HepG2 (cell line): Measurements from ENCODE around the gene AP3D1. TPM values are rescaled to one million over a fixed set of nuclear protein-coding genes. Genes with fewer than 3 reads are reported as not detected.

ENCODE experiments used
- ATAC-seq: fragments of 200-7000 bp; cut with Tn5 transposase; 3 replicates; pipeline ENCODE4 v1.9.1; 2020; ENCODE audit warnings: mild to moderate bottlenecking, moderate library complexity
- BruUV-seq: library from RNA; stranded (reverse); fragments of 400-500 nt; replicated peaks from 2 replicates; lab custom pipeline; 2021; lab: Mats Ljungman, UMichigan
- CTCF ChIA-PET: fragments of 300-600 bp; formaldehyde crosslinking; extraction: SDS; loops from one replicate; lab custom pipeline; 2021; ENCODE audit warnings: low total read pairs, inconsistent platforms, low intra/inter-chr PET ratio; lab: Yijun Ruan, JAX
- POLR2A ChIA-PET: fragments of 350-600 bp; sonication (Branson Sonifier 250); formaldehyde crosslinking; loops from one replicate; lab custom pipeline; 2020; ENCODE audit warnings: antibody characterized with exemption, inconsistent platforms; lab: Yijun Ruan, JAX
- DNase-seq: peaks from one replicate; pipeline ENCODE4 v3.0.0-alpha.2; 2015; ENCODE audit warnings: low spot score
- FAIRE-seq: peaks from 3 replicates; lab custom pipeline; 2011; peaks lifted over from hg19 to GRCh38; lab: Jason Lieb, UNC
- H2AFZ ChIP-seq: one replicate; pipeline ENCODE4 v1.6.1; 2011; ENCODE audit warnings: low read length, inconsistent platforms
- H3K27ac ChIP-seq: fragments of 300-600 bp; 3 replicates; pipeline ENCODE4 v1.8.0; 2011; ENCODE audit warnings: mixed run types, mild to moderate bottlenecking, mixed read lengths, low read length, inconsistent platforms; ENCODE audit not compliant: insufficient read depth; ENCODE audit errors: extremely low read length
- H3K27me3 ChIP-seq, 2 experiments: fragments of 200-600 bp in 1 of 2; 2 replicates in 1 of 2; 3 replicates in 1 of 2; pipeline versions ENCODE4 v1.6.0 to v1.8.0; 2011; ENCODE audit warnings: low read length in 2 of 2, mild to moderate bottlenecking in 2 of 2, moderate library complexity in 2 of 2, inconsistent platforms in 1 of 2; ENCODE audit not compliant: insufficient read depth in 2 of 2, control insufficient read depth in 1 of 2
- H3K36me3 ChIP-seq, 2 experiments: fragments of 200-600 bp in 1 of 2; replicated peaks in 1 of 2; 2 replicates in 1 of 2; 3 replicates in 1 of 2; pipeline versions ENCODE4 v1.5.1 to v1.8.0; 2011; ENCODE audit warnings: low read length in 2 of 2, inconsistent platforms in 1 of 2; ENCODE audit not compliant: insufficient read depth in 2 of 2, control insufficient read depth in 1 of 2
- H3K4me1 ChIP-seq: 2 replicates; pipeline ENCODE4 v1.5.1; 2012; ENCODE audit warnings: low read length, inconsistent platforms; ENCODE audit not compliant: insufficient read depth
- H3K4me2 ChIP-seq: 2 replicates; pipeline ENCODE4 v1.6.0; 2011; ENCODE audit warnings: low read depth, low read length, inconsistent platforms
- H3K4me3 ChIP-seq, 3 experiments: fragments of 200-600 bp in 1 of 3; sonication (generic), shearing (Covaris generic) in 1 of 3; replicated peaks in 1 of 3; 2 replicates each; pipeline ENCODE4 v1.5.1; 2011 to 2016; ENCODE audit warnings: low read length in 3 of 3, inconsistent platforms in 2 of 3, low read depth in 2 of 3, mild to moderate bottlenecking in 2 of 3, control low read depth in 1 of 3, mixed read lengths in 1 of 3; ENCODE audit not compliant: insufficient read depth in 1 of 3
- H3K79me2 ChIP-seq: one replicate; pipeline ENCODE4 v1.6.1; 2011; ENCODE audit warnings: low read length, inconsistent platforms; ENCODE audit not compliant: insufficient read depth
- H3K9ac ChIP-seq: 2 replicates; pipeline ENCODE4 v1.6.0; 2011; ENCODE audit warnings: mild to moderate bottlenecking, low read depth, low read length, inconsistent platforms; ENCODE audit not compliant: insufficient read depth
- H3K9me3 ChIP-seq: 2 replicates; pipeline ENCODE4 v1.5.1; 2012; ENCODE audit warnings: mild to moderate bottlenecking, low read length
- H4K20me1 ChIP-seq: 2 replicates; pipeline ENCODE4 v1.6.0; 2011; ENCODE audit warnings: inconsistent platforms, mild to moderate bottlenecking, low read length, moderate library complexity; ENCODE audit not compliant: insufficient read depth
- AGO2 ChIP-seq: fragments of 200-400 bp; formaldehyde crosslinking; optimal IDR thresholded peaks from 2 replicates; pipeline ENCODE3; 2017; ENCODE audit warnings: mild to moderate bottlenecking, low read depth, low read length, moderate library complexity
- CEBPB ChIP-seq: IDR thresholded peaks from 2 replicates; pipeline ENCODE4 v1.6.1; 2011; ENCODE audit warnings: low read depth, low read length, improper control_type of control experiment, borderline replicate concordance
- MEIS1 ChIP-seq: sonication (generic); formaldehyde crosslinking; IDR thresholded peaks from 2 replicates; pipeline ENCODE4 v1.9.0; 2021; ENCODE audit warnings: mild to moderate bottlenecking, missing genetic modification reagents, moderate library complexity, borderline replicate concordance
- SETDB1 ChIP-seq: sonication (generic); formaldehyde crosslinking; IDR thresholded peaks from 2 replicates; pipeline ENCODE4 v1.5.1; 2020; ENCODE audit warnings: missing genetic modification reagents, mild to moderate bottlenecking, borderline replicate concordance
- ZNF234 ChIP-seq: sonication (generic); formaldehyde crosslinking; conservative IDR thresholded peaks from 2 replicates; pipeline ENCODE4 v1.5.1; 2020; ENCODE audit warnings: mild to moderate bottlenecking, missing genetic modification reagents
- ZNF264 ChIP-seq: sonication (generic); formaldehyde crosslinking; IDR thresholded peaks from 2 replicates; pipeline ENCODE4 v1.4.0; 2020; ENCODE audit warnings: missing genetic modification reagents
- ZNF496 ChIP-seq: sonication (generic); formaldehyde crosslinking; IDR thresholded peaks from 2 replicates; pipeline ENCODE4 v1.8.1; 2023; ENCODE audit warnings: mild to moderate bottlenecking, moderate library complexity, missing genetic modification reagents; ENCODE audit not compliant: insufficient replicate concordance
- WGBS: methylation state at CpG from one replicate; pipeline ENCODE4 v1.1.6; 2017; ENCODE audit warnings: low lambda C conversion rate; 5-methylcytosine and 5-hydroxymethylcytosine counted together
- in situ Hi-C: cut with HindIII; loops from 2 replicates; pipeline ENCODE4 v1.10.0; 2017; ENCODE audit warnings: low pct_unique_long_range_greater_than_20kb; ENCODE audit not compliant: extremely low pct_ligation_motif_present
- intact Hi-C: fragments of 100-400 bp; cut with micrococcal nuclease; formaldehyde crosslinking; loops from one replicate; pipeline ENCODE4 v1.10.0; 2022; ENCODE audit not compliant: unreplicated experiment
- polyA plus RNA-seq, 8 experiments: library from polyadenylated mRNA; depleted of rRNA in 3 of 8; stranded (reverse) in 7 of 8; unstranded in 1 of 8; fragments of >200 nt; fragmentation: Illumina TruSeq in 4 of 8; extraction: Trizol in 4 of 8; gene quantifications; 2 replicates each; pipeline versions ENCODE4 v1.2.1 to v1.2.3, GENCODE V29; 2011 to 2016; ENCODE audit warnings: low read depth in 4 of 8, missing spikeins in 1 of 8, mixed read lengths in 1 of 8; ENCODE audit not compliant: insufficient read depth in 1 of 8
- total RNA-seq, 5 experiments: library from RNA; depleted of rRNA; stranded (reverse); fragments of >200 nt; fragmentation: Illumina TruSeq; extraction: Trizol; gene quantifications; 2 replicates each; pipeline ENCODE4 v1.2.3, GENCODE V29; 2016; ENCODE audit warnings: low read depth in 1 of 5
- TF ChIP-seq, protein P1 (sequence below): sonication (generic); formaldehyde crosslinking; conservative IDR thresholded peaks from 2 replicates; pipeline ENCODE4 v1.8.0; 2022; ENCODE audit warnings: missing genetic modification reagents
- TF ChIP-seq, protein P2 (sequence below): sonication (generic); formaldehyde crosslinking; IDR thresholded peaks from 2 replicates; pipeline ENCODE4 v1.4.0; 2020; ENCODE audit warnings: mild to moderate bottlenecking, missing genetic modification reagents
- TF ChIP-seq, protein P3 (sequence below): sonication (generic); formaldehyde crosslinking; IDR thresholded peaks from 2 replicates; pipeline ENCODE4 v1.5.0; 2020; ENCODE audit warnings: missing genetic modification reagents

AP3D1 gene
- total and polyA plus RNA-seq, 2 of the 13 experiments (the other 11 are each of a cell fraction or from before 2014, with no cell fraction given): 68.0 to 82.6 TPM

DNA sequence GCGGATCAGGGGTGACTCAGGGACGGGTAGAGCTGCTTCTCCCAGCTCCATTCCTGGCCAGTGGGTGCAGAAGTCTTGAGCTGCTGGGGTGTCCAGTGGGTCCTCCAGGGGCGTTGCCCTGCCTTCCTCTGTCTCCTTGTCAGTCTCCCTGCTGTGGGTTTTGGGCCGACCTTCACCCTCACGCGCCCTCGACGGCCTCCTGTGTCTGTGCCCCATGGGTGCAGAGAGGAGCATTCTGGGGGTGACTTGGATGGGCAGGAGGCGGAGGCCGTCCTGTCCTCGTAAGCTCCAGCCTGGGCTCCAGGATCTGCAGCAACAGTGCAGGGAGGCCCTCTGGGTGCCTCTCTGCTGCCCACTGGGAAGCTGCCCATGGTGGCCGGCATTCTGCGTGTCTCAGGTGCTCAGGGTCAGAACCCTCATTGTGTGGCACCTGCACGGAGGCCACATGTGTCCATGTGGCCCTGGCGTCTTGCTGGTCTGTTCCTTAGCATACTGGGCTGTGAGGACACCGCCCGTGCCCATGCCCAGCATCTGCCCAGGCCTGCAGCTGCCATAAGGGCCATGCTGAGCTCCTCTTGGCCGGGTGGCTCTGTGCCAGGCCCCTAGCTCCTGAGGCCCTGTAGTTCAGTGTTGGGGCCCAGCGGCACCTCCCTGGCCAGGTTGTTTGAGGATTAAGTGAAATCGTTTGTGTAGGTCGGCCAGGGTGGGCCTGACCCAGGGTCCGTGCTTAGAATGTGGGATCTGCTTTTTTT, 29.7 kb upstream of the AP3D1 start:
- Histone ChIP-seq H3K9ac (no peak overlapping the region), H4K20me1 (peaks cover 50% of the 10 kb centered on the region; the same call in 1 of the 2 replicates), H3K36me3 (peaks cover 43 to 69% of the 10 kb centered on the region in 2 experiments; a peak in 4 of 5 replicates), H3K4me3 (no peak overlapping the region), H3K27me3 (no peaks in the 10 kb centered on the region), H3K4me1 (no peaks in the 10 kb centered on the region), H2AFZ (no peak overlapping the region), H3K27ac (no peak overlapping the region), H3K4me2 (no peak overlapping the region), H3K9me3 (no peaks in the 10 kb centered on the region), H3K79me2 (peaks cover 85% of the 10 kb centered on the region)
- ChIA-PET POLR2A (no interaction called here), CTCF (no interaction called here)
- no peak for ATAC-seq
- no peak for TF ChIP-seq ZNF496
- TF ChIP-seq MEIS1: no peak
- no peak for TF ChIP-seq CEBPB
- WGBS: 99% methylated on average over 15 of the region's 22 CpGs
- no peak for DNase-seq
- FAIRE-seq: no peak
- no TSS peak for BruUV-seq
- in situ Hi-C loops: no loop called here
- intact Hi-C loops: no loop called here

DNA sequence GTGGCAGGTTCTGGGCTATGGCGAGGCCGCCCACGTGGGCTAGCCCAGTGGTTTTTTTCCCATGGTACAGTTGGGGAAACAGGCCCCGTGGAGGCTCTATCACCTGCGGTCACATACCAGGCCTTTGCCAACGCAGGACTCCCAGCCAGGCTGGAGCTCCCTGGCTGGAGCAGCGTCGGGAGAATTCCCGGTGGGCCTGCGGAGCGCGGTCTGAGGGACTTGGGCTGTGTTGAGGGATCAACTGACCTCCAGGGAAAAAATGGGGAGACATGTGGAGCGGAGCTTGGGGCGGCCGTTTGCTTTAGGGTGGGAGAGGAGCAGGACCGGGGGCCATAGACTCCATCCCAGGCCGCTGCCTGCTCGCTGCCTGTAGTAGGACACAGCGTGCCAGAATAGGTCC, 28.7 kb upstream of the AP3D1 start:
- intact Hi-C loops (no loop called here), in situ Hi-C loops (no loop called here)
- Histone ChIP-seq H3K9ac (no peak overlapping the region), H3K27me3 (no peaks in the 10 kb centered on the region), H2AFZ (no peak overlapping the region), H4K20me1 (peaks cover 50% of the 10 kb centered on the region; the same call in 1 of the 2 replicates), H3K4me2 (no peak overlapping the region), H3K79me2 (peaks cover 88% of the 10 kb centered on the region), H3K4me1 (no peaks in the 10 kb centered on the region), H3K4me3 (no peak overlapping the region), H3K27ac (no peak overlapping the region), H3K36me3 (peaks cover 45 to 63% of the 10 kb centered on the region in 2 experiments; a peak in 4 of 5 replicates), H3K9me3 (no peaks in the 10 kb centered on the region)
- FAIRE-seq (no peak), DNase-seq (no peak), ATAC-seq (no peak)
- POLR2A ChIA-PET: no interaction called here
- CTCF ChIA-PET: no interaction called here
- no TSS peak for BruUV-seq
- 97% methylated on average over 19 of the region's 19 CpGs for WGBS
- TF ChIP-seq, protein P1, sequence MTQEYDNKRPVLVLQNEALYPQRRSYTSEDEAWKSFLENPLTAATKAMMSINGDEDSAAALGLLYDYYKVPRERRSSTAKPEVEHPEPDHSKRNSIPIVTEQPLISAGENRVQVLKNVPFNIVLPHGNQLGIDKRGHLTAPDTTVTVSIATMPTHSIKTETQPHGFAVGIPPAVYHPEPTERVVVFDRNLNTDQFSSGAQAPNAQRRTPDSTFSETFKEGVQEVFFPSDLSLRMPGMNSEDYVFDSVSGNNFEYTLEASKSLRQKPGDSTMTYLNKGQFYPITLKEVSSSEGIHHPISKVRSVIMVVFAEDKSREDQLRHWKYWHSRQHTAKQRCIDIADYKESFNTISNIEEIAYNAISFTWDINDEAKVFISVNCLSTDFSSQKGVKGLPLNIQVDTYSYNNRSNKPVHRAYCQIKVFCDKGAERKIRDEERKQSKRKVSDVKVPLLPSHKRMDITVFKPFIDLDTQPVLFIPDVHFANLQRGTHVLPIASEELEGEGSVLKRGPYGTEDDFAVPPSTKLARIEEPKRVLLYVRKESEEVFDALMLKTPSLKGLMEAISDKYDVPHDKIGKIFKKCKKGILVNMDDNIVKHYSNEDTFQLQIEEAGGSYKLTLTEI (CRISPR knock-in tag): no peak
- TF ChIP-seq, protein P2, sequence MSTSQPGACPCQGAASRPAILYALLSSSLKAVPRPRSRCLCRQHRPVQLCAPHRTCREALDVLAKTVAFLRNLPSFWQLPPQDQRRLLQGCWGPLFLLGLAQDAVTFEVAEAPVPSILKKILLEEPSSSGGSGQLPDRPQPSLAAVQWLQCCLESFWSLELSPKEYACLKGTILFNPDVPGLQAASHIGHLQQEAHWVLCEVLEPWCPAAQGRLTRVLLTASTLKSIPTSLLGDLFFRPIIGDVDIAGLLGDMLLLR (CRISPR knock-in tag): no peak
- TF ChIP-seq AGO2: peak; percentile 24
- no peak for TF ChIP-seq SETDB1 (CRISPR knock-in tag)
- TF ChIP-seq, protein P3, sequence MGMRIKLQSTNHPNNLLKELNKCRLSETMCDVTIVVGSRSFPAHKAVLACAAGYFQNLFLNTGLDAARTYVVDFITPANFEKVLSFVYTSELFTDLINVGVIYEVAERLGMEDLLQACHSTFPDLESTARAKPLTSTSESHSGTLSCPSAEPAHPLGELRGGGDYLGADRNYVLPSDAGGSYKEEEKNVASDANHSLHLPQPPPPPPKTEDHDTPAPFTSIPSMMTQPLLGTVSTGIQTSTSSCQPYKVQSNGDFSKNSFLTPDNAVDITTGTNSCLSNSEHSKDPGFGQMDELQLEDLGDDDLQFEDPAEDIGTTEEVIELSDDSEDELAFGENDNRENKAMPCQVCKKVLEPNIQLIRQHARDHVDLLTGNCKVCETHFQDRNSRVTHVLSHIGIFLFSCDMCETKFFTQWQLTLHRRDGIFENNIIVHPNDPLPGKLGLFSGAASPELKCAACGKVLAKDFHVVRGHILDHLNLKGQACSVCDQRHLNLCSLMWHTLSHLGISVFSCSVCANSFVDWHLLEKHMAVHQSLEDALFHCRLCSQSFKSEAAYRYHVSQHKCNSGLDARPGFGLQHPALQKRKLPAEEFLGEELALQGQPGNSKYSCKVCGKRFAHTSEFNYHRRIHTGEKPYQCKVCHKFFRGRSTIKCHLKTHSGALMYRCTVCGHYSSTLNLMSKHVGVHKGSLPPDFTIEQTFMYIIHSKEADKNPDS: no peak
- no peak for TF ChIP-seq ZNF264 (CRISPR knock-in tag)
- TF ChIP-seq ZNF234 (CRISPR knock-in tag): no peak
